Activated T-helper 1 cell treated with Interleukin-2 at 50 U/mL for 16 hours (primary cell): ENCODE data around the gene FRRS1.

Source experiments
- DNase-seq: peaks from one replicate; pipeline ENCODE4 v3.0.0-alpha.2; 2020; ENCODE audit warnings: low read depth

Gene FRRS1

GRCh38 chr1:99674115-99675064 is 92.0 kb downstream of the FRRS1 start:
- no peak for DNase-seq

GRCh38 chr1:99673315-99673714 is 93.1 kb downstream of the FRRS1 start:
- DNase-seq = no peak

GRCh38 chr1:99672530-99673213 is 93.8 kb downstream of the FRRS1 start:
- DNase-seq = no peak

GRCh38 chr1:99672038-99672437 is 94.4 kb downstream of the FRRS1 start:
- DNase-seq = no peak

GRCh38 chr1:99670583-99670982 is 95.9 kb downstream of the FRRS1 start:
- DNase-seq = no peak

- no peak for DNase-seq
Measured at GRCh38 chr1:99669821-99670220, 96.6 kb downstream of the FRRS1 start.

GRCh38 chr1:99669376-99669775 is 97.1 kb downstream of the FRRS1 start:
- no peak for DNase-seq

- no peak for DNase-seq
Measured at GRCh38 chr1:99665212-99665611, 101.2 kb downstream of the FRRS1 start.

- DNase-seq = no peak
Measured at GRCh38 chr1:99663501-99663900, 102.9 kb downstream of the FRRS1 start.

GRCh38 chr1:99662539-99663080 is 103.8 kb downstream of the FRRS1 start:
- no peak for DNase-seq

- DNase-seq = no peak
Measured at GRCh38 chr1:99661780-99662179, 104.7 kb downstream of the FRRS1 start.

- DNase-seq = no peak
Measured at GRCh38 chr1:99660496-99660895, 105.9 kb downstream of the FRRS1 start.

GRCh38 chr1:99659755-99660210 is 106.7 kb downstream of the FRRS1 start:
- DNase-seq = no peak
